ENCODE results near the gene NCAM1. TPM values are rescaled to one million over a fixed set of nuclear protein-coding genes. Genes with fewer than 3 reads are reported as not detected.

The NCAM1 gene
- total and polyA plus RNA-seq, 8 donors, result 1.2 to 19.6 (median 3.6) TPM

GRCh38 chr11:113159988-113160807 is 199.0 kb downstream of the NCAM1 start:
- FAIRE-seq, result no peak
- DNase-seq, result no peak

GRCh38 chr11:113160808-113161124 is 199.5 kb downstream of the NCAM1 start:
- no peak overlapping the region for H3K4me3 ChIP-seq
- H3K36me3 ChIP-seq, result no peaks in the 10 kb centered on the region
- FAIRE-seq (no peak), ATAC-seq (no peak), DNase-seq (no peak)
- H3K27me3 ChIP-seq, result no peaks in the 10 kb centered on the region
- intact Hi-C loops (cut with DNase I), result no loop called here
- 78 to 88% methylated on average over 6 of the region's 6 CpGs for WGBS, 2 donors
- TF ChIP-seq, protein P1, sequence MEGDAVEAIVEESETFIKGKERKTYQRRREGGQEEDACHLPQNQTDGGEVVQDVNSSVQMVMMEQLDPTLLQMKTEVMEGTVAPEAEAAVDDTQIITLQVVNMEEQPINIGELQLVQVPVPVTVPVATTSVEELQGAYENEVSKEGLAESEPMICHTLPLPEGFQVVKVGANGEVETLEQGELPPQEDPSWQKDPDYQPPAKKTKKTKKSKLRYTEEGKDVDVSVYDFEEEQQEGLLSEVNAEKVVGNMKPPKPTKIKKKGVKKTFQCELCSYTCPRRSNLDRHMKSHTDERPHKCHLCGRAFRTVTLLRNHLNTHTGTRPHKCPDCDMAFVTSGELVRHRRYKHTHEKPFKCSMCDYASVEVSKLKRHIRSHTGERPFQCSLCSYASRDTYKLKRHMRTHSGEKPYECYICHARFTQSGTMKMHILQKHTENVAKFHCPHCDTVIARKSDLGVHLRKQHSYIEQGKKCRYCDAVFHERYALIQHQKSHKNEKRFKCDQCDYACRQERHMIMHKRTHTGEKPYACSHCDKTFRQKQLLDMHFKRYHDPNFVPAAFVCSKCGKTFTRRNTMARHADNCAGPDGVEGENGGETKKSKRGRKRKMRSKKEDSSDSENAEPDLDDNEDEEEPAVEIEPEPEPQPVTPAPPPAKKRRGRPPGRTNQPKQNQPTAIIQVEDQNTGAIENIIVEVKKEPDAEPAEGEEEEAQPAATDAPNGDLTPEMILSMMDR (IDR thresholded peaks at IDR 0.05), result no peak
- no peaks in the 10 kb centered on the region for H3K9me3 ChIP-seq
- peaks cover 8 to 15% (median 14%) of the 10 kb centered on the region in 3 donors for H3K4me1 ChIP-seq
- no peak overlapping the region for H3K27ac ChIP-seq

More at GRCh38 chr11:113159988-113160807, 199.0 kb downstream of the NCAM1 start:
- Histone ChIP-seq H3K4me3 (no peak overlapping the region), H3K36me3 (no peaks in the 10 kb centered on the region), H3K4me1 (peaks cover 8 to 15% (median 14%) of the 10 kb centered on the region in 3 donors), H3K9me3 (no peaks in the 10 kb centered on the region), H3K27ac (no peak overlapping the region), H3K27me3 (no peaks in the 10 kb centered on the region)
- no peak for ATAC-seq
- intact Hi-C loops (cut with DNase I), result no loop called here
- 84 to 87% methylated on average over 7 of the region's 7 CpGs for WGBS, 2 donors
- TF ChIP-seq, protein P1 (IDR thresholded peaks at IDR 0.05), result no peak

DNA sequence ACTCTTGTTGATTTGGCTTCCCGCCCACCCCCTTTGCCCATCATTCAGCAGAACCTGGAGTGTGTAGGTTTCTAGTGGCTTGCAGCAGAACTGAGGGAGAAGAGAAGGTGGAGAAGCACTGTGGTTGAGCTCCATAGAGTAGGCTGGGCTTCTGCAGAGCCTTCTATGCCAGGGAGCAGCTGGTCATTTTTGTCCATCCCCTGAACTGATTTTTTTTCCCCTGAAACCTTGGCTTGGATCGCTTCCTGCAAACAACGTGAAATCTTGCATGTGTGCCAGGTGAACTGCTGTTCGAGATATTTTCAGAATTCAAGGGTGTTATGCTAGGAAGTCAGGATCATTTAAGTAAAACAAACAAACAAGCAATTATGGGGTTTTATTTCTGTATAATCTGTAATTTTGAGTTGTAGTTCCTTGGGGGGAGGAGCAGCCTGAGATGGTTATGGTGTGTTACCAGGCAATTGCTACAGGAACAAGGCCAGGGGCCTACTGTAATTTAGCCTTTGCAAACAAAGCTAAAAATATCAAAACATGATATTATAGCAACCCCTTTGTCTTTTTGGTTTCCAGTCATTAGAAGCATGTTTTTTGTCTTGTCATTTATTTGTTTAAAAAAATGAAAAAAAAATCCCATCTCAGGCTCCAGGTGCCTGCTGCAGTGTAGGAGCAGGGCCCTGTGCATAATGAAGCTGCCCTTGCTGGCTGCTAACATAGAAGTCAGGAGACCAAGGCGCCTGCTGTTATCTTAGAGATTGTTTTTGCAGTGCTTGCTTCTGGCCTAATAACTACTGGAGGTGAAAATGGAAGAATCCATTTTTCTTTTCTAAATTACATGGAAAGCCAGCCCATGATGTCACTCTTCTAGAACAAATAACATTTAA is 200.7 kb downstream of the NCAM1 start:
- H3K9me3 ChIP-seq, result no peaks in the 10 kb centered on the region
- H3K27me3 ChIP-seq, result no peaks in the 10 kb centered on the region
- TF ChIP-seq, protein P1 (IDR thresholded peaks at IDR 0.05), result no peak
- H3K4me1 ChIP-seq, result peaks cover 8 to 15% (median 14%) of the 10 kb centered on the region in 3 donors
- no peaks in the 10 kb centered on the region for H3K36me3 ChIP-seq
- WGBS, 2 donors, result 21 to 24% methylated on average over 5 of the region's 5 CpGs
- intact Hi-C loops (cut with DNase I), result no loop called here
- H3K4me3 ChIP-seq, result no peak overlapping the region
- H3K27ac ChIP-seq, result peak overlapping the region in 1 of 4 donors; percentile 35
- FAIRE-seq (no peak), ATAC-seq (peak; percentile 48 to 83 (median 80)), DNase-seq (peak in 2 of 6 donors; percentile 27 to 31)

DNA sequence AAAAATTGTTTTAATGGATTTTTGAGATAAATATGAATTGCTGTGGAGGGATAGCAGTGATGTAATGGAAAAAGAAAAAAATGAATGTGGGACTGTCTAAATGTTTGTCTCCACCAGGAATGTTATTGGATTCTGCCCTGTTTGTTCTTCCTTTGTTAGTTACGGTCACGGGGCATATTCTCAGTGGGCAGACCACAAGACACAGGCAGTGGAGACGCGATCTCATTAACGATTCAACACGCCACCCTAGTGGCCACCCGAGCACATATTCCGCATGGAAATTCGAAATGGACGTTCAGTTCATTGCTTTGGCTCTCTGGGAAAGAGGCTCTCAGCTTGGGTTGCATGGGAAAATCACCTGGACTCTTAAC is 201.4 kb downstream of the NCAM1 start:
- no peaks in the 10 kb centered on the region for H3K9me3 ChIP-seq
- 78% methylated on average over 10 of the region's 10 CpGs for WGBS, 2 donors
- ATAC-seq (peak in 3 of 4 donors; percentile 35 to 60 (median 37)), DNase-seq (no peak), FAIRE-seq (no peak)
- H3K27me3 ChIP-seq, result no peaks in the 10 kb centered on the region
- intact Hi-C loops (cut with DNase I), result no loop called here
- peaks cover 8 to 15% (median 14%) of the 10 kb centered on the region in 3 donors for H3K4me1 ChIP-seq
- TF ChIP-seq, protein P1 (IDR thresholded peaks at IDR 0.05), result no peak
- H3K36me3 ChIP-seq, result no peaks in the 10 kb centered on the region
- peak overlapping the region in 1 of 4 donors; percentile 35 for H3K27ac ChIP-seq
- no peak overlapping the region for H3K4me3 ChIP-seq

Data from pancreas (tissue), 10 donors.